Neuronal stem cell (in vitro differentiated cells): ENCODE measurements around the gene FAM169A.

Source experiments
- DNase-seq: peaks from one replicate; pipeline ENCODE4 v3.0.0-alpha.2; 2013; ENCODE audit warnings: low spot score
- H2AFZ ChIP-seq: one replicate; pipeline ENCODE4 v1.6.1; 2013; ENCODE audit warnings: mild to moderate bottlenecking, low read length, inconsistent platforms
- H2AK5ac ChIP-seq: 2 replicates; pipeline ENCODE4 v1.6.1; 2013; ENCODE audit warnings: low read depth, mild to moderate bottlenecking, inconsistent platforms, low read length, moderate library complexity, mixed read lengths
- H2BK120ac ChIP-seq: 2 replicates; pipeline ENCODE4 v1.6.1; 2013; ENCODE audit warnings: low read depth, mild to moderate bottlenecking, inconsistent platforms, low read length, moderate library complexity, mixed read lengths
- H2BK12ac ChIP-seq: one replicate; pipeline ENCODE4 v1.6.1; 2013; ENCODE audit warnings: low read length, inconsistent platforms
- H2BK15ac ChIP-seq: 2 replicates; pipeline ENCODE4 v1.6.1; 2013; ENCODE audit warnings: mild to moderate bottlenecking, low read length, inconsistent platforms, mixed read lengths
- H2BK5ac ChIP-seq: one replicate; pipeline ENCODE4 v1.6.1; 2013; ENCODE audit warnings: inconsistent platforms, mild to moderate bottlenecking, low read length, moderate library complexity
- H3K14ac ChIP-seq: one replicate; pipeline ENCODE4 v1.6.1; 2013; ENCODE audit warnings: low read length, inconsistent platforms
- H3K18ac ChIP-seq: 2 replicates; pipeline ENCODE4 v1.6.1; 2013; ENCODE audit warnings: low read length, inconsistent platforms
- H3K23ac ChIP-seq: 2 replicates; pipeline ENCODE4 v1.6.1; 2013; ENCODE audit warnings: low read depth, mild to moderate bottlenecking, mixed read lengths, low read length, inconsistent platforms; ENCODE audit not compliant: poor library complexity
- H3K27ac ChIP-seq: replicated peaks from 3 replicates; pipeline ENCODE4 v1.5.1; 2013; ENCODE audit warnings: low read length, inconsistent platforms
- H3K27me3 ChIP-seq, 3 experiments: 2 replicates each; pipeline ENCODE4 v1.6.1; 2013; ENCODE audit warnings: low read length in 3 of 3, mild to moderate bottlenecking in 2 of 3, inconsistent platforms in 1 of 3, low read depth in 1 of 3, mixed read lengths in 1 of 3, moderate library complexity in 1 of 3; ENCODE audit not compliant: control insufficient read depth in 3 of 3, insufficient read depth in 3 of 3
- H3K36me3 ChIP-seq, 2 donors: replicated peaks in 1 of 2; 2 replicates each; pipeline ENCODE4 v1.6.1; 2013; ENCODE audit warnings: low read length in 2 of 2; ENCODE audit not compliant: control insufficient read depth in 2 of 2, insufficient read depth in 2 of 2
- H3K4ac ChIP-seq: 2 replicates; pipeline ENCODE4 v1.6.1; 2013; ENCODE audit warnings: inconsistent platforms, mild to moderate bottlenecking, low read length, moderate library complexity
- H3K4me1 ChIP-seq, 2 donors: 1 replicate in 1 of 2; 2 replicates in 1 of 2; pipeline ENCODE4 v1.6.1; 2013; ENCODE audit warnings: low read length in 2 of 2, low read depth in 1 of 2; ENCODE audit not compliant: control insufficient read depth in 2 of 2, insufficient read depth in 1 of 2
- H3K4me2 ChIP-seq: one replicate; pipeline ENCODE4 v1.6.1; 2013; ENCODE audit warnings: mild to moderate bottlenecking, low read length, inconsistent platforms; ENCODE audit not compliant: insufficient read depth, poor library complexity, severe bottlenecking
- H3K4me3 ChIP-seq, 2 donors: 2 replicates each; pipeline ENCODE4 v1.5.1; 2013; ENCODE audit warnings: low read length in 2 of 2, mild to moderate bottlenecking in 2 of 2, inconsistent platforms in 1 of 2, moderate library complexity in 1 of 2
- H3K79me1 ChIP-seq: one replicate; pipeline ENCODE4 v1.6.1; 2013; ENCODE audit warnings: low read depth, mild to moderate bottlenecking, inconsistent platforms, low read length, moderate library complexity
- H3K9ac ChIP-seq: one replicate; pipeline ENCODE4 v1.6.1; 2013; ENCODE audit warnings: mild to moderate bottlenecking, low read depth, low read length, inconsistent platforms; ENCODE audit not compliant: poor library complexity
- H3K9me3 ChIP-seq, 2 donors: replicated peaks in 1 of 2; 2 replicates each; pipeline versions ENCODE3 to v1.6.1; 2013; ENCODE audit warnings: low read length in 2 of 2, mild to moderate bottlenecking in 2 of 2, inconsistent platforms in 1 of 2, low read depth in 1 of 2, mixed read lengths in 1 of 2, moderate library complexity in 1 of 2; ENCODE audit not compliant: control insufficient read depth in 2 of 2, insufficient read depth in 1 of 2
- H4K8ac ChIP-seq: one replicate; pipeline ENCODE4 v1.6.1; 2013; ENCODE audit warnings: low read depth, mild to moderate bottlenecking, inconsistent platforms, low read length, moderate library complexity
- H4K91ac ChIP-seq: one replicate; pipeline ENCODE4 v1.6.1; 2013; ENCODE audit warnings: low read length, low read depth, mild to moderate bottlenecking, inconsistent platforms; ENCODE audit not compliant: poor library complexity
- WGBS, 2 donors: extraction: QIAGEN DNeasy Blood & Tissue Kit; methylation state at CpG; one replicate each; pipeline ENCODE4 v1.1.7; 2013; ENCODE audit warnings: missing lambda C conversion rate in 2 of 2, mixed read lengths in 1 of 2; ENCODE audit not compliant: insufficient read length in 2 of 2, insufficient replicate concordance in 1 of 2; ENCODE audit errors: extremely low coverage in 2 of 2; 5-methylcytosine and 5-hydroxymethylcytosine counted together

FAM169A gene

GRCh38 chr5:74895906-74896305, 29.7 kb upstream of the FAM169A start:
- Histone ChIP-seq H3K4me2 (no peak overlapping the region), H2BK12ac (no peak overlapping the region), H3K23ac (no peak overlapping the region), H3K9me3 (peaks cover 0 to 2% of the 10 kb centered on the region in 2 donors), H2AFZ (no peak overlapping the region), H3K18ac (no peak overlapping the region), H3K9ac (no peak overlapping the region), H2AK5ac (no peak overlapping the region), H2BK5ac (no peak overlapping the region), H3K27ac (no peak overlapping the region), H3K14ac (no peak overlapping the region), H3K4me3 (no peak overlapping the region), H2BK120ac (no peak overlapping the region), H3K36me3 (no peaks in the 10 kb centered on the region), H3K79me1 (no peaks in the 10 kb centered on the region), H3K4ac (no peak overlapping the region), H4K91ac (no peak overlapping the region), H3K4me1 (no peaks in the 10 kb centered on the region), H4K8ac (no peak overlapping the region), H2BK15ac (no peak overlapping the region), H3K27me3 (no peaks in the 10 kb centered on the region)
- no CpG with 5 or more reads among the region's 5 CpGs for WGBS, 2 donors
- no peak for DNase-seq

DNA sequence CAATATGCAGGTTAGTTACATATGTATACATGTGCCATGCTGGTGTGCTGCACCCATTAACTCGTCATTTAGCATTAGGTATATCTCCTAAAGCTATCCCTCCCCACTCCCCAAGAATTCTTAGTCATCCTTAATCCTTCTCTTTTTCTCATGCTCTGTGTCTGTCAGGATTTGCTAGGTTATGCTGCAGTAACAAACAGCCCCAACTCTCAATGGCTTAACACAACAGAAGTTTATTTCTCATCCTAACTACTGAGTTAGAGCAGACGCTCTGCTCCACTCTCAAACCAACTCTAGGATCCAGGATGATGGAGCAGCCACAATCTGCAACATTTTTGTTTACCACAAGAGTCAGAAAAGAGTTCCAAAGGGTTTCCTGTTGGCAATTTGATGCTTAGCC, 28.2 kb upstream of the FAM169A start:
- Histone ChIP-seq H4K91ac (no peak overlapping the region), H3K14ac (no peak overlapping the region), H3K4me1 (no peaks in the 10 kb centered on the region), H3K4me3 (no peak overlapping the region), H3K79me1 (no peaks in the 10 kb centered on the region), H2BK5ac (no peak overlapping the region), H2BK15ac (no peak overlapping the region), H3K23ac (no peak overlapping the region), H3K4ac (no peak overlapping the region), H2AFZ (no peak overlapping the region), H3K27ac (no peak overlapping the region), H3K27me3 (no peaks in the 10 kb centered on the region), H3K4me2 (no peak overlapping the region), H2BK12ac (no peak overlapping the region), H4K8ac (no peak overlapping the region), H2AK5ac (no peak overlapping the region), H3K9me3 (peaks cover 0 to 2% of the 10 kb centered on the region in 2 donors), H3K36me3 (no peaks in the 10 kb centered on the region), H3K9ac (no peak overlapping the region), H2BK120ac (no peak overlapping the region), H3K18ac (no peak overlapping the region)
- WGBS, 2 donors: no CpG with 5 or more reads among the region's 2 CpGs
- DNase-seq: no peak

- H3K4me3 ChIP-seq: no peak overlapping the region
- no peak overlapping the region for H3K9ac ChIP-seq
- H3K23ac ChIP-seq: no peak overlapping the region
- H2BK12ac ChIP-seq: no peak overlapping the region
- H2AFZ ChIP-seq: no peak overlapping the region
- no peak overlapping the region for H3K27ac ChIP-seq
- H4K8ac ChIP-seq: no peak overlapping the region
- H2AK5ac ChIP-seq: no peak overlapping the region
- H3K9me3 ChIP-seq: peaks cover 0 to 2% of the 10 kb centered on the region in 2 donors
- no peak overlapping the region for H4K91ac ChIP-seq
- no peak overlapping the region for H2BK15ac ChIP-seq
- no peaks in the 10 kb centered on the region for H3K27me3 ChIP-seq
- H3K4me2 ChIP-seq: no peak overlapping the region
- WGBS, 2 donors: no CpG with 5 or more reads among the region's 2 CpGs
- no peaks in the 10 kb centered on the region for H3K79me1 ChIP-seq
- no peak overlapping the region for H2BK5ac ChIP-seq
- H3K14ac ChIP-seq: no peak overlapping the region
- no peak for DNase-seq
- H3K4ac ChIP-seq: no peak overlapping the region
- no peaks in the 10 kb centered on the region for H3K36me3 ChIP-seq
- H3K18ac ChIP-seq: no peak overlapping the region
- no peak overlapping the region for H2BK120ac ChIP-seq
- H3K4me1 ChIP-seq: no peaks in the 10 kb centered on the region
Measured at GRCh38 chr5:74892921-74893320, 26.7 kb upstream of the FAM169A start.

GRCh38 chr5:74889523-74890105, 23.4 kb upstream of the FAM169A start:
- Histone ChIP-seq H3K23ac (no peak overlapping the region), H2BK12ac (no peak overlapping the region), H2BK15ac (no peak overlapping the region), H3K27me3 (no peaks in the 10 kb centered on the region), H3K27ac (no peak overlapping the region), H3K4me2 (no peak overlapping the region), H4K8ac (no peak overlapping the region), H2BK5ac (no peak overlapping the region), H3K14ac (no peak overlapping the region), H3K79me1 (no peaks in the 10 kb centered on the region), H2AFZ (peak overlapping the region; percentile 15), H3K4me1 (no peaks in the 10 kb centered on the region), H3K4ac (no peak overlapping the region), H3K36me3 (no peaks in the 10 kb centered on the region), H2AK5ac (no peak overlapping the region), H3K18ac (no peak overlapping the region), H3K9me3 (peaks cover 0 to 2% of the 10 kb centered on the region in 2 donors), H2BK120ac (no peak overlapping the region), H3K9ac (no peak overlapping the region), H4K91ac (no peak overlapping the region), H3K4me3 (no peak overlapping the region)
- DNase-seq: no peak
- WGBS, 2 donors: no CpG with 5 or more reads among the region's 2 CpGs
